Measurements from ENCODE around the gene CD55. TPM values are rescaled to one million over a fixed set of nuclear protein-coding genes. Genes with fewer than 3 reads are reported as not detected.

Gene CD55
- polyA plus RNA-seq, 1 of the 3 experiments (the other 2 are of a cell fraction) = 10.4 TPM

DNA sequence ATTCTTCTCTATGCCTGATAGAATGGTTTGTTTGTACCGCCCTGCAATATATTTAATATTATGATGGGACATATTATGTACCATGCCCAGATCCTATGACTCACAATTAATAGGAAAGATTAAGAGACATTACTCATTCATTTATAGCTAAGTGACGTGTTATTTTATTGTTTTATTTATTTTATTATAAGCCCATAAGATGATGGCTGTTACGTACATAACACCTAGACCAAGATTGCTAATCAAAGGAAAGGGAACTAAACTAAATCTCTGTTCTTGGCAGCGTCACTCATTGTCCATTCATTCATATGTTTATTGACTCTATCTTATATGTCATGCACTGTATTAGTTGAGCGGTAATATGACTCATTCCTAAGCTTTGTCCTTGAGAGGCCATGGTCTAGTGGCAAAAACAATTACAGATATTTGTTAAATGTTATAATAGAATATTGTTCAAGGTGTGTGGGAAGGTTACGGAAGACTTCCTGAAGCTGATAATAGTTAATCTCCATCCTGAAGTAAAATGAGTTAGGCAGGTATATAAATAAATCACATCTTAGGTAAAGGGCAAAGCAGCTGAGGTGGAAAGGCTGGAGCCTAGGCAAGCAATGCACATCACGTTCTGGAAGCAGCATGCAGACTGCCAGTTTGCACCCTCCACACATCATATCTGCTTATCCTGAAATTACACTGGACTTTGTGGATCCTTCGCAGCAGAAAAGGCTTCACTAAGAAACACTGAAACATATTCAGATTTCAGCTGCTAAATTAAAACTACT, 16.6 kb upstream of the CD55 start:
- H3K27ac ChIP-seq (ENCODE audit: low read depth in 2 of 2, low read length in 1 of 2) = no peak overlapping the region
- 33% methylated on average over 8 of the region's 8 CpGs for WGBS (ENCODE audit: low lambda C conversion rate)
- ChIA-PET CTCF (no interaction called here), POLR2A (no interaction called here)
- no peak for DNase-seq
- H3K4me3 ChIP-seq (ENCODE audit: low read depth in 2 of 2, low read length in 1 of 2) = no peak overlapping the region
- H3K4me2 ChIP-seq = no peak overlapping the region
- no peak for TF ChIP-seq RFX5 (IDR thresholded peaks at IDR 0.05; ENCODE audit: low read length)
- no peak for TF ChIP-seq RAD21 (IDR thresholded peaks at IDR 0.05; ENCODE audit: low read length)
- TF ChIP-seq, protein P1, sequence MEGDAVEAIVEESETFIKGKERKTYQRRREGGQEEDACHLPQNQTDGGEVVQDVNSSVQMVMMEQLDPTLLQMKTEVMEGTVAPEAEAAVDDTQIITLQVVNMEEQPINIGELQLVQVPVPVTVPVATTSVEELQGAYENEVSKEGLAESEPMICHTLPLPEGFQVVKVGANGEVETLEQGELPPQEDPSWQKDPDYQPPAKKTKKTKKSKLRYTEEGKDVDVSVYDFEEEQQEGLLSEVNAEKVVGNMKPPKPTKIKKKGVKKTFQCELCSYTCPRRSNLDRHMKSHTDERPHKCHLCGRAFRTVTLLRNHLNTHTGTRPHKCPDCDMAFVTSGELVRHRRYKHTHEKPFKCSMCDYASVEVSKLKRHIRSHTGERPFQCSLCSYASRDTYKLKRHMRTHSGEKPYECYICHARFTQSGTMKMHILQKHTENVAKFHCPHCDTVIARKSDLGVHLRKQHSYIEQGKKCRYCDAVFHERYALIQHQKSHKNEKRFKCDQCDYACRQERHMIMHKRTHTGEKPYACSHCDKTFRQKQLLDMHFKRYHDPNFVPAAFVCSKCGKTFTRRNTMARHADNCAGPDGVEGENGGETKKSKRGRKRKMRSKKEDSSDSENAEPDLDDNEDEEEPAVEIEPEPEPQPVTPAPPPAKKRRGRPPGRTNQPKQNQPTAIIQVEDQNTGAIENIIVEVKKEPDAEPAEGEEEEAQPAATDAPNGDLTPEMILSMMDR (IDR thresholded peaks at IDR 0.05) = no peak
- no peak for TF ChIP-seq NFIC (IDR thresholded peaks at IDR 0.05; ENCODE audit: borderline replicate concordance)
- TF ChIP-seq TAF1 (IDR thresholded peaks at IDR 0.05; ENCODE audit: borderline replicate concordance, low read depth, low read length) = no peak
- no peak for TF ChIP-seq CHD2 (IDR thresholded peaks at IDR 0.05; ENCODE audit: low read length, partially characterized antibody)
- TF ChIP-seq TCF12 (IDR thresholded peaks at IDR 0.05) = no peak
- no peak for TF ChIP-seq MEF2A (IDR thresholded peaks at IDR 0.05; ENCODE audit: borderline replicate concordance, low read depth)
- TF ChIP-seq POLR2AphosphoS5 (IDR thresholded peaks at IDR 0.05; ENCODE audit: low read depth, low read length) = no peak
- TF ChIP-seq RCOR1 (IDR thresholded peaks at IDR 0.05; ENCODE audit: low read length) = no peak
- TF ChIP-seq ZBTB33 (IDR thresholded peaks at IDR 0.05; ENCODE audit: borderline replicate concordance, low read depth) = no peak
- TF ChIP-seq SIN3A (IDR thresholded peaks at IDR 0.05; ENCODE audit: borderline replicate concordance, low read depth, low read length) = no peak
- TF ChIP-seq ELF1 (IDR thresholded peaks at IDR 0.05) = no peak
- no peak for TF ChIP-seq JUND (IDR thresholded peaks at IDR 0.05)
- no peak for TF ChIP-seq GATA2 (CRISPR knock-in tag; IDR thresholded peaks at IDR 0.05)
- peaks cover 3 to 4% of the 10 kb centered on the region in 2 experiments; a peak in 1 of 4 replicates for H3K4me1 ChIP-seq (ENCODE audit: control insufficient read depth in 1 of 2, insufficient read depth in 2 of 2, low read depth in 1 of 2, low read length in 1 of 2)
- no peak overlapping the region for H2AFZ ChIP-seq (ENCODE audit: low read depth)
- H3F3A ChIP-seq (replicated peaks; ENCODE audit: insufficient read depth) = peaks cover 3% of the 10 kb centered on the region
- no peaks in the 10 kb centered on the region for H3K79me2 ChIP-seq (ENCODE audit: insufficient read depth)
- H3K36me3 ChIP-seq (replicated peaks in 1 of 2; ENCODE audit: control insufficient read depth in 1 of 2, insufficient read depth in 2 of 2, low read length in 1 of 2) = no peaks in the 10 kb centered on the region
- no peaks in the 10 kb centered on the region for H3K9me3 ChIP-seq
- H4K20me1 ChIP-seq (ENCODE audit: insufficient read depth) = no peaks in the 10 kb centered on the region
- no peak overlapping the region for H3K9ac ChIP-seq
- H3K9me2 ChIP-seq = no peaks in the 10 kb centered on the region
- no peaks in the 10 kb centered on the region for H3K27me3 ChIP-seq (ENCODE audit: insufficient read depth)

GRCh38 chr1:207305489-207305873, 16.0 kb upstream of the CD55 start:
- Histone ChIP-seq H3K36me3 (replicated peaks in 1 of 2; ENCODE audit: control insufficient read depth in 1 of 2, insufficient read depth in 2 of 2, low read length in 1 of 2) (no peaks in the 10 kb centered on the region), H3K9ac (no peak overlapping the region), H3K4me3 (ENCODE audit: low read depth in 2 of 2, low read length in 1 of 2) (no peak overlapping the region), H3F3A (replicated peaks; ENCODE audit: insufficient read depth) (peaks cover 8% of the 10 kb centered on the region), H2AFZ (ENCODE audit: low read depth) (no peak overlapping the region), H3K9me2 (no peaks in the 10 kb centered on the region), H4K20me1 (ENCODE audit: insufficient read depth) (no peaks in the 10 kb centered on the region), H3K9me3 (no peaks in the 10 kb centered on the region), H3K4me1 (ENCODE audit: control insufficient read depth in 1 of 2, insufficient read depth in 2 of 2, low read depth in 1 of 2, low read length in 1 of 2) (peaks cover 3 to 7% of the 10 kb centered on the region in 2 experiments; a peak in 1 of 4 replicates), H3K79me2 (ENCODE audit: insufficient read depth) (no peaks in the 10 kb centered on the region), H3K27ac (ENCODE audit: low read depth in 2 of 2, low read length in 1 of 2) (no peak overlapping the region), H3K27me3 (ENCODE audit: insufficient read depth) (no peaks in the 10 kb centered on the region), H3K4me2 (no peak overlapping the region)
- TF ChIP-seq TEAD4 (IDR thresholded peaks at IDR 0.05; ENCODE audit: borderline replicate concordance, insufficient read depth) = no peak
- no peak for TF ChIP-seq RFX5 (IDR thresholded peaks at IDR 0.05; ENCODE audit: low read length)
- no peak for TF ChIP-seq SMC3 (IDR thresholded peaks at IDR 0.05; ENCODE audit: low read depth, low read length)
- TF ChIP-seq GATA2 (CRISPR knock-in tag; IDR thresholded peaks at IDR 0.05) = no peak
- no peak for DNase-seq
- WGBS (ENCODE audit: low lambda C conversion rate) = 32% methylated on average over 6 of the region's 6 CpGs
- ChIA-PET POLR2A (no interaction called here), CTCF (no interaction called here)
